Activated CD4-positive, CD25-positive, alpha-beta regulatory T cell (primary cell): ENCODE results near the gene MSI2.

Source experiments
- DNase-seq, 4 experiments: peaks; one replicate each; lab custom pipeline; 2025; lab: John Stamatoyannopoulos, UW

Gene MSI2

GRCh38 chr17:57685499-57686132 is 429.3 kb downstream of the MSI2 start:
- DNase-seq = no peak

- DNase-seq = no peak
Observed at GRCh38 chr17:57687642-57688041, 431.3 kb downstream of the MSI2 start.

- DNase-seq = no peak
Observed at GRCh38 chr17:57689254-57689653, 432.9 kb downstream of the MSI2 start.

- no peak for DNase-seq
Observed at GRCh38 chr17:57691939-57692338, 435.6 kb downstream of the MSI2 start.

GRCh38 chr17:57692770-57693169 is 436.4 kb downstream of the MSI2 start:
- DNase-seq = no peak

GRCh38 chr17:57694051-57694450 is 437.7 kb downstream of the MSI2 start:
- DNase-seq = no peak

GRCh38 chr17:57696050-57696449 is 439.7 kb downstream of the MSI2 start:
- DNase-seq = no peak

GRCh38 chr17:57697197-57697596 is 440.9 kb downstream of the MSI2 start:
- no peak for DNase-seq

- DNase-seq = no peak
Observed at GRCh38 chr17:57697891-57698711, 441.8 kb downstream of the MSI2 start.

GRCh38 chr17:57699751-57700219 is 443.5 kb downstream of the MSI2 start:
- no peak for DNase-seq

GRCh38 chr17:57701124-57701523 is 444.8 kb downstream of the MSI2 start:
- DNase-seq = no peak

GRCh38 chr17:57703273-57703672 is 446.9 kb downstream of the MSI2 start:
- no peak for DNase-seq

GRCh38 chr17:57704448-57704847 is 448.1 kb downstream of the MSI2 start:
- no peak for DNase-seq

- DNase-seq = no peak
Observed at GRCh38 chr17:57705921-57706695, 449.8 kb downstream of the MSI2 start.

GRCh38 chr17:57706761-57707160 is 450.4 kb downstream of the MSI2 start:
- DNase-seq = no peak

GRCh38 chr17:57707892-57708291 is 451.6 kb downstream of the MSI2 start:
- no peak for DNase-seq

- no peak for DNase-seq
Observed at GRCh38 chr17:57708410-57708809, 452.1 kb downstream of the MSI2 start.

GRCh38 chr17:57713140-57713539 is 456.8 kb downstream of the MSI2 start:
- DNase-seq = no peak

GRCh38 chr17:57714665-57715180 is 458.4 kb downstream of the MSI2 start:
- no peak for DNase-seq

- DNase-seq = no peak
Observed at GRCh38 chr17:57715981-57716380, 459.7 kb downstream of the MSI2 start.

- no peak for DNase-seq
Observed at GRCh38 chr17:57718878-57719277, 462.6 kb downstream of the MSI2 start.

GRCh38 chr17:57720386-57721035 is 464.2 kb downstream of the MSI2 start:
- DNase-seq = no peak
